Lung (tissue), 12 donors: ENCODE results near the gene GIPC1. TPM values are rescaled to one million over a fixed set of nuclear protein-coding genes. Genes with fewer than 3 reads are reported as not detected.

ENCODE experiments used
- ATAC-seq: fragments of 200-7000 bp; cut with Tn5 transposase; one replicate; pipeline ENCODE4 v1.9.1; 2020; ENCODE audit warnings: moderate number of reproducible peaks; ENCODE audit not compliant: insufficient read depth, low FRiP score
- DNase-seq, 3 donors: peaks; one replicate each; pipeline ENCODE4 v3.0.0-alpha.2; 2013 to 2017
- H3K27ac ChIP-seq, 2 donors: one replicate each; pipeline ENCODE4 v1.5.1; 2013; ENCODE audit warnings: mild to moderate bottlenecking in 2 of 2, moderate library complexity in 2 of 2, control low read depth in 1 of 2, inconsistent platforms in 1 of 2, low read depth in 1 of 2, low read length in 1 of 2
- H3K27me3 ChIP-seq, 3 donors: one replicate each; pipeline ENCODE4 v1.5.1; 2013; ENCODE audit warnings: low read length in 2 of 3; ENCODE audit not compliant: control insufficient read depth in 3 of 3, insufficient read depth in 3 of 3
- H3K36me3 ChIP-seq, 4 donors: one replicate each; pipeline ENCODE4 v1.5.1; 2013; ENCODE audit warnings: low read length in 4 of 4, mild to moderate bottlenecking in 1 of 4, moderate library complexity in 1 of 4; ENCODE audit not compliant: control insufficient read depth in 4 of 4, insufficient read depth in 4 of 4
- H3K4me1 ChIP-seq, 5 donors: one replicate each; pipeline ENCODE4 v1.5.1; 2013; ENCODE audit warnings: low read length in 5 of 5, mild to moderate bottlenecking in 2 of 5, moderate library complexity in 1 of 5; ENCODE audit not compliant: control insufficient read depth in 5 of 5, insufficient read depth in 5 of 5
- H3K4me3 ChIP-seq: one replicate; pipeline ENCODE4 v1.5.1; 2013; ENCODE audit warnings: mild to moderate bottlenecking, control low read depth, moderate library complexity
- H3K9ac ChIP-seq, 2 donors: one replicate each; pipeline ENCODE4 v1.5.1; 2013; ENCODE audit warnings: low read length in 2 of 2, control low read depth in 1 of 2; ENCODE audit not compliant: insufficient read depth in 1 of 2
- H3K9me3 ChIP-seq, 4 donors: one replicate each; pipeline ENCODE4 v1.5.1; 2013; ENCODE audit warnings: low read length in 3 of 4, mild to moderate bottlenecking in 1 of 4, moderate library complexity in 1 of 4; ENCODE audit not compliant: control insufficient read depth in 4 of 4, insufficient read depth in 3 of 4
- WGBS, 2 donors: extraction: QIAGEN DNeasy Blood & Tissue Kit; methylation state at CpG; one replicate each; pipeline ENCODE4 v1.1.7; 2013; 5-methylcytosine and 5-hydroxymethylcytosine counted together
- polyA plus RNA-seq, 2 donors: library from polyadenylated mRNA; stranded (reverse); fragments of 200-250 nt; gene quantifications; one replicate each; pipeline ENCODE4 v1.2.1, GENCODE V29; 2013
- total RNA-seq, 2 donors: library from RNA; depleted of rRNA in 1 of 2; stranded (reverse); fragments of >200 nt in 1 of 2; gene quantifications; one replicate each; pipeline ENCODE4 v1.2.1, GENCODE V29; 2014 to 2021
- TF ChIP-seq, protein P1 (sequence below): IDR thresholded peaks from 2 replicates; pipeline ENCODE4 v1.5.1; 2012; ENCODE audit warnings: mild to moderate bottlenecking; ENCODE audit errors: control extremely low read depth, extremely low read depth
- donor health status: control.
- donor health status: control.
- donor health status: Bipolar disorder and iron deficiency.
- donor health status: healthy.
- donor health status: DM: yes; HTN: yes; CAD: no.

The GIPC1 gene
- total and polyA plus RNA-seq, 4 donors: 94.9 to 156 (median 131) TPM

- WGBS, 2 donors: 76 to 86% methylated on average over 8 of the region's 8 CpGs
- peak overlapping the region in 1 of 2 donors; percentile 42 for H3K27ac ChIP-seq
- ATAC-seq (no peak), DNase-seq (no peak)
- no peaks in the 10 kb centered on the region for H3K9me3 ChIP-seq
- H3K9ac ChIP-seq: peak overlapping the region in 1 of 2 donors; percentile 19
- H3K4me3 ChIP-seq: no peak overlapping the region
- peaks cover 17 to 28% (median 23%) of the 10 kb centered on the region in 4 donors for H3K36me3 ChIP-seq
- TF ChIP-seq, protein P1, sequence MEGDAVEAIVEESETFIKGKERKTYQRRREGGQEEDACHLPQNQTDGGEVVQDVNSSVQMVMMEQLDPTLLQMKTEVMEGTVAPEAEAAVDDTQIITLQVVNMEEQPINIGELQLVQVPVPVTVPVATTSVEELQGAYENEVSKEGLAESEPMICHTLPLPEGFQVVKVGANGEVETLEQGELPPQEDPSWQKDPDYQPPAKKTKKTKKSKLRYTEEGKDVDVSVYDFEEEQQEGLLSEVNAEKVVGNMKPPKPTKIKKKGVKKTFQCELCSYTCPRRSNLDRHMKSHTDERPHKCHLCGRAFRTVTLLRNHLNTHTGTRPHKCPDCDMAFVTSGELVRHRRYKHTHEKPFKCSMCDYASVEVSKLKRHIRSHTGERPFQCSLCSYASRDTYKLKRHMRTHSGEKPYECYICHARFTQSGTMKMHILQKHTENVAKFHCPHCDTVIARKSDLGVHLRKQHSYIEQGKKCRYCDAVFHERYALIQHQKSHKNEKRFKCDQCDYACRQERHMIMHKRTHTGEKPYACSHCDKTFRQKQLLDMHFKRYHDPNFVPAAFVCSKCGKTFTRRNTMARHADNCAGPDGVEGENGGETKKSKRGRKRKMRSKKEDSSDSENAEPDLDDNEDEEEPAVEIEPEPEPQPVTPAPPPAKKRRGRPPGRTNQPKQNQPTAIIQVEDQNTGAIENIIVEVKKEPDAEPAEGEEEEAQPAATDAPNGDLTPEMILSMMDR: no peak
- H3K4me1 ChIP-seq: peaks cover 0 to 27% (median 11%) of the 10 kb centered on the region in 5 donors
- no peaks in the 10 kb centered on the region for H3K27me3 ChIP-seq
These were observed 18.4 kb upstream of the GIPC1 start for GRCh38 chr19:14514215-14514863.

GRCh38 chr19:14512406-14512961 is 16.6 kb upstream of the GIPC1 start:
- DNase-seq (no peak), ATAC-seq (no peak)
- Histone ChIP-seq H3K36me3 (peaks cover 17 to 28% (median 23%) of the 10 kb centered on the region in 4 donors), H3K27ac (no peak overlapping the region), H3K9ac (no peak overlapping the region), H3K27me3 (no peaks in the 10 kb centered on the region), H3K4me3 (no peak overlapping the region), H3K9me3 (no peaks in the 10 kb centered on the region), H3K4me1 (peaks cover 0 to 27% (median 13%) of the 10 kb centered on the region in 5 donors)
- TF ChIP-seq, protein P1: no peak
- WGBS, 2 donors: 92 to 95% methylated on average over 14 of the region's 14 CpGs

DNA sequence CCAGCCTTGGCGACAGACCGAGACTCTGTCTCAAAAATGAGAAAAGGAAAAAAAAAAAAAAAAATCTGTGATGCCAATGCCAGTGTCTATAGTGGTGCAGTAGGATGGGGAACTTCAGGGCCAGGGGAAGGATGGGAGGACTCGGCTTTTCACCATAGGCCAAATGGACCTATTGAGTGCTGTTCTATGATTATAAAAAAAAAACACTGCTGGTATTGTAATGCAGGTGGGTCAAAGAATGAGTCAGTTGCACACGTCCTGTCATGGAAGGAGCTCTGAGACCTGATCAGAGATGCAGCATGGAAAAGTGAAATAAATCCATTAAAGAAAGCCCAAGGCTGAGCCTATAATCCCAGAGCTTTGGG is 15.3 kb upstream of the GIPC1 start:
- DNase-seq (no peak), ATAC-seq (no peak)
- H3K9ac ChIP-seq: no peak overlapping the region
- H3K36me3 ChIP-seq: peaks cover 17 to 24% (median 22%) of the 10 kb centered on the region in 4 donors
- peak overlapping the region in 1 of 2 donors; percentile 73 for H3K27ac ChIP-seq
- no peak overlapping the region for H3K4me3 ChIP-seq
- no peaks in the 10 kb centered on the region for H3K27me3 ChIP-seq
- TF ChIP-seq, protein P1: no peak
- WGBS, 2 donors: 60 to 61% methylated on average over 4 of the region's 4 CpGs
- peaks cover 0 to 17% (median 13%) of the 10 kb centered on the region in 5 donors for H3K4me1 ChIP-seq
- H3K9me3 ChIP-seq: no peaks in the 10 kb centered on the region
